Testis (tissue), 3 donors: Measurements from ENCODE around the gene TLE6. TPM values are rescaled to one million over a fixed set of nuclear protein-coding genes. Genes with fewer than 3 reads are reported as not detected.
"Not testable (repeated sequence)": the region's sequence is repeated elsewhere in the genome, so short reads cannot be mapped to it uniquely, and the experiment has no call there.

Experiments
- DNase-seq: peaks from one replicate; pipeline ENCODE4 v3.0.0-alpha.2; 2019
- H3K27ac ChIP-seq, 2 donors: fragments of 200-600 bp; sonication (generic); one replicate each; pipeline ENCODE4 v1.5.1; 2019
- H3K27me3 ChIP-seq: fragments of 200-600 bp; sonication (generic); one replicate; pipeline ENCODE4 v1.5.1; 2019
- H3K36me3 ChIP-seq: fragments of 200-600 bp; sonication (generic); one replicate; pipeline ENCODE4 v1.5.1; 2017; ENCODE audit warnings: low read depth; ENCODE audit errors: missing control alignments
- H3K4me1 ChIP-seq: fragments of 200-600 bp; sonication (generic); one replicate; pipeline ENCODE4 v1.5.1; 2019
- H3K4me3 ChIP-seq, 2 donors: fragments of 200-600 bp; sonication (generic); one replicate each; pipeline ENCODE4 v1.5.1; 2017 to 2019
- H3K9me3 ChIP-seq: fragments of 200-600 bp; sonication (generic); one replicate; pipeline ENCODE4 v1.5.1; 2017
- POLR2A ChIP-seq: fragments of 450-650 bp; IDR thresholded peaks from one replicate; pipeline ENCODE4 v1.6.1; 2017; ENCODE audit warnings: antibody characterized with exemption, mild to moderate bottlenecking, moderate library complexity
- WGBS, 2 donors: methylation state at CpG; one replicate each; pipeline ENCODE4 v1.1.5; 2018; 5-methylcytosine and 5-hydroxymethylcytosine counted together
- intact Hi-C: fragments of 100-400 bp; cut with DNase I; formaldehyde crosslinking; loops from one replicate; pipeline ENCODE4 v1.15.1; 2023; ENCODE audit warnings: low total_unique reads
- polyA plus RNA-seq: library from polyadenylated mRNA; stranded (reverse); fragments of 350-450 nt; fragmentation: Illumina TruSeq; extraction: RNeasy Lipid Tissue Mini Kit (QIAGEN cat#74804); gene quantifications from one replicate; pipeline ENCODE4 v1.2.3, GENCODE V29; 2014; ENCODE audit warnings: low read depth, low replicate concordance; ENCODE audit not compliant: insufficient read depth
- total RNA-seq, 2 donors: library from RNA; depleted of rRNA; stranded (reverse); fragments of >200 nt; gene quantifications; one replicate each; pipeline ENCODE4 v1.2.3, GENCODE V29; 2016
- TF ChIP-seq, protein P1 (sequence below), 3 experiments: fragments of 450-650 bp in 2 of 3; fragments of 200-600 bp in 1 of 3; sonication (generic) in 1 of 3; IDR thresholded peaks; one replicate each; pipeline ENCODE4 v1.5.1; 2016 to 2019; ENCODE audit warnings: antibody characterized with exemption in 3 of 3, mild to moderate bottlenecking in 2 of 3, moderate library complexity in 1 of 3

Gene TLE6
- total and polyA plus RNA-seq, 3 donors from 2014 or later: 8.1 to 12.5 (median 9.1) TPM

DNA sequence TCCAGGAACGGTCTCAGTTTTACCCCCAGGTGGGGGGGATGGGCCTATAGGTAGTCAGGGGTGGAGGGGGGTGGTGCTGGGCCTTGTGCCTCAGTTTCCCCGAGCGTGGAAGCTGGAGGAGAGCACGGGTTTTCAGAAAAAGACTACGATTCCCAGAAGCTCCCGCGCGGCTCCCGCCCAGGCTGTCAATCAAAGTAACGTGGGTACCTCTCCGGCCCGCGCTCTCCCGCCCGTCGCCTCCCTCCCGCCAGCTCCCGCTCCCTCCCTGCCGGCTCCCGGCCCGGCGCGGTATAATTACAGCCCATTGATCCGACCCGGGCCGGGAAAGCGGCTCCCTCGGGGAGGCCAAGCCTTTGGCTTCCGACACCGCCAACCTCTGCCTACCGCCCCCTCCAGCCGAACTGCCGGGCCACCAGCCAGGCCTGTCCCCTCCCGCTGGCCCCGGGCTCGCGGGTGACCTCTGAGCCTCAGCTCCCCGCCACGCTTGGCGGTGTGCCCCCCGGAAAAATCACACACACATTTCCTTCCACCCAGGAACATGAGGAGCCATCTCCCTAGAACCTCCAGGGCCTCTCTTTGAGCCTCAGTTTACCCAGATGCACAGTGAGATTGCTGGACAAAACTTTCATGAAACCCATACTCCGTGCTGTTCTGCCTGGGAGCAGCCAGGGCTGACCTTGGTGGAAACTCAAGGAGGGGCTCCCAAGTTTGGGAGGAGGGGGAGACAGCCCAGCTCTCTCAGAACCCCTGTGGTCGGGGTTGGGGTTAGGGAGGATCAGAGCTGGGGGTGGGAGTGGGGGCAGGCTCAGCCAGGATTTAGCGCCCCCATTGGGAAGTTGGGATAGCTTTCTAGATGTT lies 59.0 kb downstream of the TLE6 start:
- H3K27ac ChIP-seq: peak overlapping the region; percentile 73 to 96
- TF ChIP-seq, protein P1, sequence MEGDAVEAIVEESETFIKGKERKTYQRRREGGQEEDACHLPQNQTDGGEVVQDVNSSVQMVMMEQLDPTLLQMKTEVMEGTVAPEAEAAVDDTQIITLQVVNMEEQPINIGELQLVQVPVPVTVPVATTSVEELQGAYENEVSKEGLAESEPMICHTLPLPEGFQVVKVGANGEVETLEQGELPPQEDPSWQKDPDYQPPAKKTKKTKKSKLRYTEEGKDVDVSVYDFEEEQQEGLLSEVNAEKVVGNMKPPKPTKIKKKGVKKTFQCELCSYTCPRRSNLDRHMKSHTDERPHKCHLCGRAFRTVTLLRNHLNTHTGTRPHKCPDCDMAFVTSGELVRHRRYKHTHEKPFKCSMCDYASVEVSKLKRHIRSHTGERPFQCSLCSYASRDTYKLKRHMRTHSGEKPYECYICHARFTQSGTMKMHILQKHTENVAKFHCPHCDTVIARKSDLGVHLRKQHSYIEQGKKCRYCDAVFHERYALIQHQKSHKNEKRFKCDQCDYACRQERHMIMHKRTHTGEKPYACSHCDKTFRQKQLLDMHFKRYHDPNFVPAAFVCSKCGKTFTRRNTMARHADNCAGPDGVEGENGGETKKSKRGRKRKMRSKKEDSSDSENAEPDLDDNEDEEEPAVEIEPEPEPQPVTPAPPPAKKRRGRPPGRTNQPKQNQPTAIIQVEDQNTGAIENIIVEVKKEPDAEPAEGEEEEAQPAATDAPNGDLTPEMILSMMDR (IDR thresholded peaks at IDR 0.05): no peak
- no peak for TF ChIP-seq POLR2A
- H3K9me3 ChIP-seq: no peaks in the 10 kb centered on the region
- WGBS, 2 donors: 0 to 3% methylated on average over 5 to 43 of the region's 44 CpGs
- peak overlapping the region; percentile 52 to 66 for H3K4me3 ChIP-seq
- intact Hi-C loops: loop anchor here (10.0 kb wide), 1 partner anchor 62 kb away; the partner anchor contains the start of gene TLE6
- H3K27me3 ChIP-seq: no peaks in the 10 kb centered on the region
- peaks cover 18% of the 10 kb centered on the region for H3K4me1 ChIP-seq
- DNase-seq: peak; percentile 96
- H3K36me3 ChIP-seq: no peaks in the 10 kb centered on the region

DNA sequence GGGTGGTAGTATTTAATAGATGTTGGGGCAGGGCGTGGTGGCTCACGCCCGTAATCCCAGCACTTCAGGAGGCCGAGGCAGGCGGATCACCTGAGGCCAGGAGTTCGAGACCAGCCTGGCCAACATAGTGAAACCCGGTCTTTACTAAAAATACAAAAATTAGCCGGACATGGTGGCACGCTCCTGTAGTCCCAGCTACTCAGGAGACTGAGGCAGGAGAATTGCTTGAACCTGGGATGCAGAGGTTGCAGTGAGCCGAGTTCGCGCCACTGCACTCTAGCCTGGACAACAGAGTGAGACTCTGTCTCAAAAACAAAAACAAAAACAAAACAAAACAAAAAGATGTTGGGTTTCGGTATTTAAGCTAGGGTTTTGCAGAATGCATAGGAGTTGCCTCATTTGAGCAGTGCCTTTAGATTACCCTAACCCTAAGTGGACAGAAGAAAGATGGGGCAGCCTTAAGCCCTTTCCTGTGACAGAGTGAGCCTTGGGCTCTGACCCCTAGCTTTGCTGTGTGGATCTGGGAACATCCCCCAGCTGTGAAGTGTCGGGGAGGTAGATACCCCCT lies 59.7 kb downstream of the TLE6 start:
- Histone ChIP-seq H3K4me3 (peak overlapping the region in 1 of 2 donors; percentile 52), H3K27ac (peak overlapping the region; percentile 73 to 96), H3K4me1 (peaks cover 25% of the 10 kb centered on the region)
- not testable (repeated sequence) for DNase-seq, H3K9me3 ChIP-seq, H3K27me3 ChIP-seq, H3K36me3 ChIP-seq
- intact Hi-C loops: loop anchor here (10.0 kb wide), 1 partner anchor 62 kb away; the partner anchor contains the start of gene TLE6
- 66 to 74% methylated on average over 11 to 14 of the region's 14 CpGs for WGBS, 2 donors

GRCh38 chr19:3038214-3038613 lies 60.9 kb downstream of the TLE6 start:
- TF ChIP-seq POLR2A: no peak
- TF ChIP-seq, protein P1 (IDR thresholded peaks at IDR 0.05): no peak
- Histone ChIP-seq H3K4me3 (no peak overlapping the region), H3K4me1 (peaks cover 26% of the 10 kb centered on the region), H3K27me3 (no peaks in the 10 kb centered on the region), H3K36me3 (no peaks in the 10 kb centered on the region), H3K27ac (peak overlapping the region in 1 of 2 donors; percentile 96), H3K9me3 (no peaks in the 10 kb centered on the region)
- intact Hi-C loops: loop anchor here (10.0 kb wide), 1 partner anchor 63 kb away; the partner anchor contains the start of gene TLE6
- WGBS, 2 donors: 65 to 78% methylated on average over 5 of the region's 5 CpGs
- DNase-seq: no peak

DNA sequence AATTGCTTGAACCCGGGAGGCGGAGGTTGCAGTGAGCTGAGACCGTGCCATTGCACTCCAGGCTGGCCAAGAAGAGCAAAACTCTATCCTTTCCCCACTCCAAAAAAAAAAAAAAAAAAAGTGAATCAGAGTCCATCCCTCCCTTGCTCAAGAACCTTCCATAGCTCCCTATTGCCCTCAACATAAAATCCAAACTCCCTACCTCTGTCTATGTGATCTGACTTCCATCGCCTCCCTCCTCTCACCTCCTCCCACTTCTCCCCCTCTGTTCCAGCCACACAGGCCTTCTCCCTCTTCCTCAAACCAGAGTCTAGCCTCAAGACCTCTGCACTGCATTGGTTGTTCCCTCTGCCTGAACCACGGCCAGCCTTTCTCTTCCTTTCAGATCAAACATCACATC lies 61.8 kb downstream of the TLE6 start:
- H3K9me3 ChIP-seq: no peaks in the 10 kb centered on the region
- intact Hi-C loops: loop anchor here (10.0 kb wide), 1 partner anchor 64 kb away; the partner anchor contains the start of gene TLE6
- TF ChIP-seq, protein P1 (IDR thresholded peaks at IDR 0.05): no peak
- no peak for TF ChIP-seq POLR2A
- peak overlapping the region; percentile 29 to 61 for H3K27ac ChIP-seq
- H3K4me3 ChIP-seq: no peak overlapping the region
- no peaks in the 10 kb centered on the region for H3K27me3 ChIP-seq
- H3K36me3 ChIP-seq: no peaks in the 10 kb centered on the region
- WGBS, 2 donors: 85 to 88% methylated on average over 5 of the region's 5 CpGs
- H3K4me1 ChIP-seq: peaks cover 24% of the 10 kb centered on the region
- no peak for DNase-seq

DNA sequence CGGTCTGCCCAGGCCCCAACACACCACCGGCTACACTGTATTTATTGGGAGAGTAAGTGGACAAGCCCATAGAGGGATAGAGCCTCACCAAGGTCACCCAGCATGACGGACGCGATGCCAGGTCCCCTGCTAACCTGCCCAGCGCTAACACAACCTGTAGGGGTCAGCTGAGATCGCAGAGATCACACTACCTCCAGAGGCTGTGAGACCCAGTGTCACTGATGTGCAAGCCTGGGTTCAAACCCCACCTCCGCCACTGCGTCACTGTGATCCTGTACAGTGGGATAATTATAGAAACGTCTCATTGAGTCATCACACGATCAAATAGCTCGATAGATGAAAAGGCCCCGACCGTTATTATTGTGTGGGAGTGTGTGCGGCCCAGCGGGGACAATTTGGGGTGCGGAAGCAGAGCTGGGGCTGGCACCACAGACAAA lies 62.3 kb downstream of the TLE6 start:
- intact Hi-C loops: loop anchor here (10.0 kb wide), 1 partner anchor 65 kb away; the partner anchor contains the start of gene TLE6
- Histone ChIP-seq H3K4me1 (peaks cover 19% of the 10 kb centered on the region), H3K27me3 (no peaks in the 10 kb centered on the region), H3K9me3 (no peaks in the 10 kb centered on the region), H3K36me3 (no peaks in the 10 kb centered on the region), H3K27ac (peak overlapping the region; percentile 29 to 61), H3K4me3 (no peak overlapping the region)
- 66 to 79% methylated on average over 17 of the region's 17 CpGs for WGBS, 2 donors
- TF ChIP-seq, protein P1 (IDR thresholded peaks at IDR 0.05): no peak
- no peak for TF ChIP-seq POLR2A
- DNase-seq: peak; percentile 69
